Nephron progenitor cell (in vitro differentiated cells): ENCODE results near the gene MACROD2.

Source experiments
- DNase-seq: peaks from one replicate; pipeline ENCODE4 v3.0.0; 2021
- H3K27ac Mint-ChIP-seq: 2 replicates; pipeline ENCODE4 v1.8.0; 2021; ENCODE audit warnings: mild to moderate bottlenecking, moderate library complexity, mixed read lengths
- H3K27me3 Mint-ChIP-seq: 2 replicates; pipeline ENCODE4 v1.8.0; 2021; ENCODE audit warnings: mild to moderate bottlenecking, low read depth, mixed read lengths; ENCODE audit not compliant: poor library complexity
- H3K36me3 Mint-ChIP-seq: 2 replicates; pipeline ENCODE4 v1.8.0; 2021; ENCODE audit warnings: low read depth, mixed read lengths
- H3K4me1 Mint-ChIP-seq: 2 replicates; pipeline ENCODE4 v1.8.0; 2021; ENCODE audit warnings: mixed read lengths
- H3K4me3 Mint-ChIP-seq: 2 replicates; pipeline ENCODE4 v1.8.0; 2021; ENCODE audit warnings: mild to moderate bottlenecking, moderate library complexity, mixed read lengths
- H3K9me3 Mint-ChIP-seq: 2 replicates; pipeline ENCODE4 v1.8.0; 2021; ENCODE audit warnings: mild to moderate bottlenecking, moderate library complexity, mixed read lengths
- TF ChIP-seq, protein P1 (sequence below): fragments of 200-600 bp; sonication (generic); IDR thresholded peaks from 2 replicates; pipeline ENCODE4 v1.5.0; 2021; ENCODE audit warnings: antibody characterized with exemption

MACROD2 gene

DNA sequence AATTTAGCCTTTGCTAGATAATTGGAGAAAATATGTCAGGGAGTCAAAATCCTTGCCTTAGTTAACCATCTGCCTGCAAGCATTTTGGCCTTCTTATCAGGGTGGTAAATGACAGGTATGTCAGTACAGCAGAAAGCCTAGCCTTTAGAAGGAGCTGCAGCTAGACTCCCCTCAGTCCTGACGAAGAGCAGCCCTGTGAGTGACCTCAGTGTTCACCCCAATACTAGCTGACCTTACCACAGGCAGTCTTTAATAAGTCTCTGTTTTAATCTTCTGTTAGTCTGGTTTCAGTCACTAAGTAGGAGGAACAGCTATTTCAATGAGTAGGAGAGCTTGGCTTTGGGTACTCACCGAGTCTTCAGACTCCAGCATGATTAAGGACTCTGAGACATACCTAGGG lies 682.1 kb downstream of the MACROD2 start:
- H3K4me3 Mint-ChIP-seq, result no peak overlapping the region
- peaks cover 4% of the 10 kb centered on the region for H3K36me3 Mint-ChIP-seq
- no peak for DNase-seq
- no peak overlapping the region for H3K27ac Mint-ChIP-seq
- H3K4me1 Mint-ChIP-seq, result peaks cover 5% of the 10 kb centered on the region
- no peaks in the 10 kb centered on the region for H3K27me3 Mint-ChIP-seq
- peaks cover 10% of the 10 kb centered on the region for H3K9me3 Mint-ChIP-seq
- TF ChIP-seq, protein P1, sequence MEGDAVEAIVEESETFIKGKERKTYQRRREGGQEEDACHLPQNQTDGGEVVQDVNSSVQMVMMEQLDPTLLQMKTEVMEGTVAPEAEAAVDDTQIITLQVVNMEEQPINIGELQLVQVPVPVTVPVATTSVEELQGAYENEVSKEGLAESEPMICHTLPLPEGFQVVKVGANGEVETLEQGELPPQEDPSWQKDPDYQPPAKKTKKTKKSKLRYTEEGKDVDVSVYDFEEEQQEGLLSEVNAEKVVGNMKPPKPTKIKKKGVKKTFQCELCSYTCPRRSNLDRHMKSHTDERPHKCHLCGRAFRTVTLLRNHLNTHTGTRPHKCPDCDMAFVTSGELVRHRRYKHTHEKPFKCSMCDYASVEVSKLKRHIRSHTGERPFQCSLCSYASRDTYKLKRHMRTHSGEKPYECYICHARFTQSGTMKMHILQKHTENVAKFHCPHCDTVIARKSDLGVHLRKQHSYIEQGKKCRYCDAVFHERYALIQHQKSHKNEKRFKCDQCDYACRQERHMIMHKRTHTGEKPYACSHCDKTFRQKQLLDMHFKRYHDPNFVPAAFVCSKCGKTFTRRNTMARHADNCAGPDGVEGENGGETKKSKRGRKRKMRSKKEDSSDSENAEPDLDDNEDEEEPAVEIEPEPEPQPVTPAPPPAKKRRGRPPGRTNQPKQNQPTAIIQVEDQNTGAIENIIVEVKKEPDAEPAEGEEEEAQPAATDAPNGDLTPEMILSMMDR, result no peak

DNA sequence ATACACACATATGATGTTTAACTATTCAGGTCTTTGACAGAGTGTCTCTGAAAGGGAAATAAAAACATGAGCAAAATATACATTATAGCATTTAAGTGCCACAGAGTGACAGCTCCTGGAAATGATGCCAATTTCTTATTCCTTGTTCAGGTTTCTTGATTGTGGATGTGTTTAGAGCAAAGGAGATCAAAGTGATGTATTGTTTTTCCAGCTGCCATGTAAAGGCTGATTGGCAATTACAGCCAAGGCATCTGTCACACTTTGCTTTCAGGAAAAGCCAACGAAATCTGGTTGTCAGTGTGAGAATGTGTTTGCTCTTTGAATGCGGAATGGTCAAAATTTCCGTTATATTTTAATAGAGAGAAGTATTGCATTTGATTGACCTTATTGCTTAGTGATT lies 689.9 kb downstream of the MACROD2 start:
- peaks cover 10% of the 10 kb centered on the region for H3K4me1 Mint-ChIP-seq
- no peaks in the 10 kb centered on the region for H3K27me3 Mint-ChIP-seq
- DNase-seq, result no peak
- TF ChIP-seq, protein P1, result no peak
- no peak overlapping the region for H3K4me3 Mint-ChIP-seq
- no peaks in the 10 kb centered on the region for H3K36me3 Mint-ChIP-seq
- no peak overlapping the region for H3K27ac Mint-ChIP-seq
- H3K9me3 Mint-ChIP-seq, result no peaks in the 10 kb centered on the region

DNA sequence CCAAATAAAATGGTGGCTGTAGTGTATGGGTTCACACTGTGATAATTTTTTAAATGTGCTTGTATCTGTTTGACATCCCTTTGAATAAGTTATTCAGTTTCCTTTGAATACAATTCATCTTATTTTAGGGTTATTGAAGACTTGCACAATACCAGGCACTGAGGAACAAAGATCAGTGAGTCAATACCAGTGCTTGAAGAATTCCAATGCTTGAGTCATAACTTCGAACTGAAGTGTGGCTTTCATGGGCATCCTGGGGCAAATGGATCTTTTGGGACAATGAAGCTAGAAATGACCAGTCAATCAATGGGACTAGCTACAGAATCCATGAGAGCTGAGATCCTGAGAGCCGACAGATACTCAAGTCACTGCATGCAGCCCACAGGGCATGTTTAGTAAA lies 692.0 kb downstream of the MACROD2 start:
- DNase-seq, result no peak
- peaks cover 10% of the 10 kb centered on the region for H3K4me1 Mint-ChIP-seq
- H3K27ac Mint-ChIP-seq, result no peak overlapping the region
- TF ChIP-seq, protein P1, result no peak
- H3K27me3 Mint-ChIP-seq, result no peaks in the 10 kb centered on the region
- no peaks in the 10 kb centered on the region for H3K9me3 Mint-ChIP-seq
- H3K36me3 Mint-ChIP-seq, result no peaks in the 10 kb centered on the region
- no peak overlapping the region for H3K4me3 Mint-ChIP-seq

DNA sequence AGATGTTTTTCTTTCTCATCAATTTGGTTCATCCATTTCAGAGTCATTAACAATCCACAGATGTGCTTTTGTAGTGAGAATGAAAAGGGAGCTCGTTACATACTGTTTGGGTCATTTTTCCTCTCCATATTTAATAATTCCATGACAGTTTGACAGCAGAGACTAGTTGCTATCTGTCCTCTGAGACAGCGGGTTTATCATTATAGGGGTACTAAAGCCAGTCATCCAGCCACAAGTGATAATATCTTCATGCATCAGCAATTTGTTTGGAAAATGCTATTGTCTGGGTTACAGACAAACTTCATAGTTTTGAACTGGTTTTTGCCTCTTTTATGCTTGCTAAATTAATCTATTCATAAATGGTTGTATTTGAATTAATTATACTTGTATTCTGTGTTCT lies 692.7 kb downstream of the MACROD2 start:
- Mint-ChIP-seq H3K9me3 (no peaks in the 10 kb centered on the region), H3K4me1 (peaks cover 10% of the 10 kb centered on the region), H3K27ac (no peak overlapping the region), H3K4me3 (no peak overlapping the region), H3K36me3 (no peaks in the 10 kb centered on the region), H3K27me3 (no peaks in the 10 kb centered on the region)
- DNase-seq, result no peak
- TF ChIP-seq, protein P1, result no peak

DNA sequence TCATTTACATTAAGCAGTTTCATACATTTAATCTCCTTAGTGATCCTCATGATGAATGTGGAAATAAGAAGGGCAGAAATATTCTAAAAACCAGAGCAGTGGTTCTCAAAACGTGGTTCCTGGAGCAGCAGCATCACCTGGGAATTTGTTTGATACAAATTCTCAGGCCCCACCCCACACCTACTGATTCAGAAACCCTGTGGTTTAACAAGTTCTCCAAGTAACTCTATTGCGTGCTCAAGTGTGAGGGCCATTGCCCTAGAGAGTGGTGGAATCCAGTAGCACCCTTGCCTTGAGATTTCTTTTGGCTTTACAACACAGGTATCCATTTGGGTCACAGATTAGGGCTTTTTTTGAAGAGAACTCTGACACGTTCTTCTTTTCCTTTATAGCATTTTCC lies 696.7 kb downstream of the MACROD2 start:
- H3K4me3 Mint-ChIP-seq, result no peak overlapping the region
- H3K36me3 Mint-ChIP-seq, result no peaks in the 10 kb centered on the region
- no peak overlapping the region for H3K27ac Mint-ChIP-seq
- DNase-seq, result no peak
- peaks cover 17% of the 10 kb centered on the region for H3K4me1 Mint-ChIP-seq
- TF ChIP-seq, protein P1, result no peak
- H3K27me3 Mint-ChIP-seq, result peaks cover 4% of the 10 kb centered on the region
- no peaks in the 10 kb centered on the region for H3K9me3 Mint-ChIP-seq

DNA sequence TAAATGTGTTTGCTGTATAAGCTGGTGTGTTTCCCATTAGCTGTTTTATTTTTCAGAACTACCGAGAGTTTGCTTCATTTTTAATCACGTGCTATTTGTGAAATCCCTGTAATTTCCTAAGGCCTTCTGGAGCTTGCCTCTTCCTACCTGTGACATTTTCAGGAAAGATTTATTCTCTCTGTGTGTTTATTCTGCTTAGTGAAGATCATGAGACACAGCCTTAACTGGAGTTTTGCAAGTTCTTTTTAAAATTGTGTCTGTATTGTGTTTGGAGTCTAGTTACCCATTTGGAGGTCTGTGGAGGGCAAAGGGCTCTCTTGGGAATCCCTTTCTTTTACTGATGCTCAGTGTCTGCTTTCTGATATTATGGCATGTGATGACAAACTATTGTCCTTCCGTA lies 701.2 kb downstream of the MACROD2 start:
- Mint-ChIP-seq H3K4me1 (peaks cover 23% of the 10 kb centered on the region), H3K9me3 (no peaks in the 10 kb centered on the region), H3K4me3 (no peak overlapping the region), H3K36me3 (no peaks in the 10 kb centered on the region), H3K27ac (peak overlapping the region; percentile 36), H3K27me3 (peaks cover 4% of the 10 kb centered on the region)
- TF ChIP-seq, protein P1, result no peak
- DNase-seq, result no peak
